GM18867 (cell line): Measurements from ENCODE around the gene TBXAS1.

Source experiments
- ATAC-seq: cut with Tn5 transposase; IDR thresholded peaks from one replicate; pipeline ENCODE4 v1.9.1; 2021; ENCODE audit warnings: mild to moderate bottlenecking, moderate library complexity; ENCODE audit not compliant: unreplicated experiment

The TBXAS1 gene

GRCh38 chr7:139829025-139829774 is at the start of gene TBXAS1:
TBXAS1 (plus strand) TSS chr7:139829264; CDS start chr7:139829391, 127 bp downstream.
- ATAC-seq = no peak

GRCh38 chr7:139782932-139783331 is 46.1 kb upstream of the TBXAS1 start:
- no peak for ATAC-seq

- no peak for ATAC-seq
Observed at GRCh38 chr7:139783647-139784385, 45.2 kb upstream of the TBXAS1 start.

- no peak for ATAC-seq
Observed at GRCh38 chr7:139784648-139785047, 44.4 kb upstream of the TBXAS1 start.

- no peak for ATAC-seq
Observed at GRCh38 chr7:139791316-139791715, 37.7 kb upstream of the TBXAS1 start.

GRCh38 chr7:139797607-139798006 is 31.5 kb upstream of the TBXAS1 start:
- ATAC-seq = no peak

GRCh38 chr7:139798221-139798620 is 30.8 kb upstream of the TBXAS1 start:
- peak; percentile 65 for ATAC-seq

- no peak for ATAC-seq
Observed at GRCh38 chr7:139798892-139799291, 30.2 kb upstream of the TBXAS1 start.

- ATAC-seq = no peak
Observed at GRCh38 chr7:139799586-139799985, 29.5 kb upstream of the TBXAS1 start.

- ATAC-seq = no peak
Observed at GRCh38 chr7:139804571-139804970, 24.5 kb upstream of the TBXAS1 start.

GRCh38 chr7:139807009-139807408 is 22.1 kb upstream of the TBXAS1 start:
- ATAC-seq = no peak

- ATAC-seq = no peak
Observed at GRCh38 chr7:139808427-139808826, 20.6 kb upstream of the TBXAS1 start.

- ATAC-seq = no peak
Observed at GRCh38 chr7:139808846-139809442, 20.1 kb upstream of the TBXAS1 start.

GRCh38 chr7:139811066-139811465 is 18.0 kb upstream of the TBXAS1 start:
- ATAC-seq = no peak

- ATAC-seq = no peak
Observed at GRCh38 chr7:139813151-139813550, 15.9 kb upstream of the TBXAS1 start.

- no peak for ATAC-seq
Observed at GRCh38 chr7:139813689-139814088, 15.4 kb upstream of the TBXAS1 start.

GRCh38 chr7:139817249-139817648 is 11.8 kb upstream of the TBXAS1 start:
- ATAC-seq = no peak

GRCh38 chr7:139820089-139820488 is 9.0 kb upstream of the TBXAS1 start:
- ATAC-seq = no peak

- no peak for ATAC-seq
Observed at GRCh38 chr7:139821349-139822105, 7.5 kb upstream of the TBXAS1 start.

- ATAC-seq = no peak
Observed at GRCh38 chr7:139822855-139823254, 6.2 kb upstream of the TBXAS1 start.

- no peak for ATAC-seq
Observed at GRCh38 chr7:139823959-139824521, 5.0 kb upstream of the TBXAS1 start.
